Measurements from ENCODE around the gene SNRPA1.
A peak's percentile ranks its signal among the peaks of the same experiment; 100 is the strongest.

Gene SNRPA1

GRCh38 chr15:101255051-101255395, 40.0 kb downstream of the SNRPA1 start:
- 0 out of 2 replicates have a peak, but pooled peaks cover 1% of the 10 kb centered on the region for H3K36me3 ChIP-seq (ENCODE audit: insufficient read depth)
- H4K20me1 ChIP-seq (ENCODE audit: insufficient read depth): 0 out of 2 replicates have a peak, but pooled peaks cover 8% of the 10 kb centered on the region
- H3K4me3 ChIP-seq (IDR thresholded peaks at IDR 0.05; ENCODE audit: insufficient read depth, low read depth, low read length): no peak overlapping the region
- H3K79me2 ChIP-seq (ENCODE audit: insufficient read depth, low read depth): peaks cover 21% of the 10 kb centered on the region
- no peak overlapping the region for H3K9ac ChIP-seq
- H2AFZ ChIP-seq (ENCODE audit: low read depth): no peak overlapping the region
- no peak overlapping the region for H3K4me2 ChIP-seq
- H3K27ac ChIP-seq: no peak overlapping the region
- TF ChIP-seq CTCF (conservative IDR thresholded peaks at IDR 0.05; ENCODE audit: low read depth, low read length): no peak
- no peaks in the 10 kb centered on the region for H3K27me3 ChIP-seq (ENCODE audit: insufficient read depth, low read depth)
- peaks cover 42% of the 10 kb centered on the region for H3K4me1 ChIP-seq (ENCODE audit: low read depth, poor library complexity, severe bottlenecking)

- no peak for TF ChIP-seq CTCF (conservative IDR thresholded peaks at IDR 0.05; ENCODE audit: low read depth, low read length)
- Histone ChIP-seq H3K4me3 (IDR thresholded peaks at IDR 0.05; ENCODE audit: insufficient read depth, low read depth, low read length) (no peak overlapping the region), H3K4me2 (no peak overlapping the region), H2AFZ (ENCODE audit: low read depth) (no peak overlapping the region), H3K27ac (no peak overlapping the region), H3K9ac (no peak overlapping the region), H3K36me3 (ENCODE audit: insufficient read depth) (0 out of 2 replicates have a peak, but pooled peaks cover 6% of the 10 kb centered on the region), H3K79me2 (ENCODE audit: insufficient read depth, low read depth) (peaks cover 27% of the 10 kb centered on the region), H3K27me3 (ENCODE audit: insufficient read depth, low read depth) (no peaks in the 10 kb centered on the region), H4K20me1 (ENCODE audit: insufficient read depth) (0 out of 2 replicates have a peak, but pooled peaks cover 12% of the 10 kb centered on the region), H3K4me1 (ENCODE audit: low read depth, poor library complexity, severe bottlenecking) (peaks cover 45% of the 10 kb centered on the region)
Observed at GRCh38 chr15:101254157-101255050, 40.6 kb downstream of the SNRPA1 start.

GRCh38 chr15:101252836-101253235, 42.2 kb downstream of the SNRPA1 start:
- H3K27me3 ChIP-seq (ENCODE audit: insufficient read depth, low read depth): no peaks in the 10 kb centered on the region
- peak overlapping the region; percentile 57 for H3K9ac ChIP-seq
- H3K36me3 ChIP-seq (ENCODE audit: insufficient read depth): peaks cover 12% of the 10 kb centered on the region; the same call in 1 of the 2 replicates
- peaks cover 43% of the 10 kb centered on the region for H3K79me2 ChIP-seq (ENCODE audit: insufficient read depth, low read depth)
- peak overlapping the region; percentile 88 for H3K4me2 ChIP-seq
- H4K20me1 ChIP-seq (ENCODE audit: insufficient read depth): 0 out of 2 replicates have a peak, but pooled peaks cover 20% of the 10 kb centered on the region
- peak overlapping the region; percentile 52 for H3K27ac ChIP-seq
- TF ChIP-seq CTCF (conservative IDR thresholded peaks at IDR 0.05; ENCODE audit: low read depth, low read length): no peak
- no peak overlapping the region for H3K4me3 ChIP-seq (IDR thresholded peaks at IDR 0.05; ENCODE audit: insufficient read depth, low read depth, low read length)
- H2AFZ ChIP-seq (ENCODE audit: low read depth): peak overlapping the region; percentile 53
- H3K4me1 ChIP-seq (ENCODE audit: low read depth, poor library complexity, severe bottlenecking): peaks cover 45% of the 10 kb centered on the region

GRCh38 chr15:101251830-101252820, 42.9 kb downstream of the SNRPA1 start, which contains the start of gene CHSY1:
Gene CHSY1, minus strand, starts transcription at chr15:101252048. Its CDS starts 592 bp downstream, at chr15:101251456.
- Histone ChIP-seq H3K79me2 (ENCODE audit: insufficient read depth, low read depth) (peaks cover 50% of the 10 kb centered on the region), H3K36me3 (ENCODE audit: insufficient read depth) (peaks cover 12% of the 10 kb centered on the region; the same call in 1 of the 2 replicates), H3K9ac (peak within 1 kb of the TSS; percentile 77), H3K27ac (peak within 1 kb of the TSS; percentile 52), H3K27me3 (ENCODE audit: insufficient read depth, low read depth) (no peaks in the 10 kb centered on the region), H3K4me1 (ENCODE audit: low read depth, poor library complexity, severe bottlenecking) (peaks cover 45% of the 10 kb centered on the region), H2AFZ (ENCODE audit: low read depth) (peak within 1 kb of the TSS; percentile 53), H4K20me1 (ENCODE audit: insufficient read depth) (0 out of 2 replicates have a peak, but pooled peaks cover 20% of the 10 kb centered on the region), H3K4me2 (peak within 1 kb of the TSS; percentile 88), H3K4me3 (IDR thresholded peaks at IDR 0.05; ENCODE audit: insufficient read depth, low read depth, low read length) (no peak within 1 kb of the TSS)
- no peak for TF ChIP-seq CTCF (conservative IDR thresholded peaks at IDR 0.05; ENCODE audit: low read depth, low read length)
